ENCODE results near the gene CEP128.

DNA sequence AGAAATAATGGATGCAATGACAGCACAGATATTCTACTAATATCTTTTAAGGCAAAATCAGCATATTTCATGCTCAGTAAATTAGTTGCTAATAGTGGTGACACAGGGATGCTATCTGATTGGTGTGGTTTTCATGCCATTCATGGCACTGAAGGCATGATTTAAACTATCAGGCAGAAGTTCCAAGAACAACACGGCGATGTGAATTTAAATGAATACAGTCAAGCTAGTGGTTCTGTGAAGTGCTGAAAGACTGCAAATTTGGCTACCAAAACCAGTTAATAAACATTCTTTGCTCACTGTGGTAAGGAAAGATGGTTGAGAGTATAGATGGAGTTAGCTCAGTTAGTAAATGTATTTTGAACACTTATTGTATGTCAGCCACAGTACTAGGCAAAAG lies 458.2 kb downstream of the CEP128 start:
- TF ChIP-seq ATF1 (CRISPR knock-in tag; IDR thresholded peaks at IDR 0.05) (no peak), NR2C2 (CRISPR knock-in tag; IDR thresholded peaks at IDR 0.05) (no peak), CTCF (IDR thresholded peaks at IDR 0.05) (no peak), ETV6 (CRISPR knock-in tag; IDR thresholded peaks at IDR 0.05) (no peak), STAT6 (CRISPR knock-in tag; conservative IDR thresholded peaks at IDR 0.05; ENCODE audit: low read depth) (no peak), CREM (CRISPR knock-in tag; IDR thresholded peaks at IDR 0.05) (no peak), TCF7 (CRISPR knock-in tag; IDR thresholded peaks at IDR 0.05; ENCODE audit: low read depth) (no peak), MYBL2 (CRISPR knock-in tag; IDR thresholded peaks at IDR 0.05) (no peak), NFYB (CRISPR knock-in tag; conservative IDR thresholded peaks at IDR 0.05; ENCODE audit: low read depth) (no peak), E2F5 (CRISPR knock-in tag; IDR thresholded peaks at IDR 0.05) (no peak)
- TF ChIP-seq, protein P1, sequence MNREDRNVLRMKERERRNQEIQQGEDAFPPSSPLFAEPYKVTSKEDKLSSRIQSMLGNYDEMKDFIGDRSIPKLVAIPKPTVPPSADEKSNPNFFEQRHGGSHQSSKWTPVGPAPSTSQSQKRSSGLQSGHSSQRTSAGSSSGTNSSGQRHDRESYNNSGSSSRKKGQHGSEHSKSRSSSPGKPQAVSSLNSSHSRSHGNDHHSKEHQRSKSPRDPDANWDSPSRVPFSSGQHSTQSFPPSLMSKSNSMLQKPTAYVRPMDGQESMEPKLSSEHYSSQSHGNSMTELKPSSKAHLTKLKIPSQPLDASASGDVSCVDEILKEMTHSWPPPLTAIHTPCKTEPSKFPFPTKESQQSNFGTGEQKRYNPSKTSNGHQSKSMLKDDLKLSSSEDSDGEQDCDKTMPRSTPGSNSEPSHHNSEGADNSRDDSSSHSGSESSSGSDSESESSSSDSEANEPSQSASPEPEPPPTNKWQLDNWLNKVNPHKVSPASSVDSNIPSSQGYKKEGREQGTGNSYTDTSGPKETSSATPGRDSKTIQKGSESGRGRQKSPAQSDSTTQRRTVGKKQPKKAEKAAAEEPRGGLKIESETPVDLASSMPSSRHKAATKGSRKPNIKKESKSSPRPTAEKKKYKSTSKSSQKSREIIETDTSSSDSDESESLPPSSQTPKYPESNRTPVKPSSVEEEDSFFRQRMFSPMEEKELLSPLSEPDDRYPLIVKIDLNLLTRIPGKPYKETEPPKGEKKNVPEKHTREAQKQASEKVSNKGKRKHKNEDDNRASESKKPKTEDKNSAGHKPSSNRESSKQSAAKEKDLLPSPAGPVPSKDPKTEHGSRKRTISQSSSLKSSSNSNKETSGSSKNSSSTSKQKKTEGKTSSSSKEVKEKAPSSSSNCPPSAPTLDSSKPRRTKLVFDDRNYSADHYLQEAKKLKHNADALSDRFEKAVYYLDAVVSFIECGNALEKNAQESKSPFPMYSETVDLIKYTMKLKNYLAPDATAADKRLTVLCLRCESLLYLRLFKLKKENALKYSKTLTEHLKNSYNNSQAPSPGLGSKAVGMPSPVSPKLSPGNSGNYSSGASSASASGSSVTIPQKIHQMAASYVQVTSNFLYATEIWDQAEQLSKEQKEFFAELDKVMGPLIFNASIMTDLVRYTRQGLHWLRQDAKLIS (CRISPR knock-in tag; IDR thresholded peaks at IDR 0.05; ENCODE audit: borderline replicate concordance), result no peak
- TF ChIP-seq, protein P2, sequence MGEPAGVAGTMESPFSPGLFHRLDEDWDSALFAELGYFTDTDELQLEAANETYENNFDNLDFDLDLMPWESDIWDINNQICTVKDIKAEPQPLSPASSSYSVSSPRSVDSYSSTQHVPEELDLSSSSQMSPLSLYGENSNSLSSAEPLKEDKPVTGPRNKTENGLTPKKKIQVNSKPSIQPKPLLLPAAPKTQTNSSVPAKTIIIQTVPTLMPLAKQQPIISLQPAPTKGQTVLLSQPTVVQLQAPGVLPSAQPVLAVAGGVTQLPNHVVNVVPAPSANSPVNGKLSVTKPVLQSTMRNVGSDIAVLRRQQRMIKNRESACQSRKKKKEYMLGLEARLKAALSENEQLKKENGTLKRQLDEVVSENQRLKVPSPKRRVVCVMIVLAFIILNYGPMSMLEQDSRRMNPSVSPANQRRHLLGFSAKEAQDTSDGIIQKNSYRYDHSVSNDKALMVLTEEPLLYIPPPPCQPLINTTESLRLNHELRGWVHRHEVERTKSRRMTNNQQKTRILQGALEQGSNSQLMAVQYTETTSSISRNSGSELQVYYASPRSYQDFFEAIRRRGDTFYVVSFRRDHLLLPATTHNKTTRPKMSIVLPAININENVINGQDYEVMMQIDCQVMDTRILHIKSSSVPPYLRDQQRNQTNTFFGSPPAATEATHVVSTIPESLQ (CRISPR knock-in tag; IDR thresholded peaks at IDR 0.05), result no peak

Measured in WTC11 (cell line).